A549 treated with AZD9567 at 1 μM for 4 hours (cell line): ENCODE results near the gene LRRIQ4. TPM values are rescaled to one million over a fixed set of nuclear protein-coding genes. Genes with fewer than 3 reads are reported as not detected.

Experiments
- total RNA-seq: library from RNA; stranded (reverse); fragments of 200-300 nt; extraction: Qiagen RNA extraction; gene quantifications from 5 replicates; pipeline ENCODE4 v1.2.3, GENCODE V29; 2022; ENCODE audit not compliant: insufficient read depth

Gene LRRIQ4
- total RNA-seq = not detected in 5 replicates

GRCh38 chr3:169812332-169813235, at the start of gene LRRIQ4, which contains the start of gene LRRC34:
TSS of gene LRRIQ4 (plus strand) at chr3:169812870. CDS start at chr3:169821922, 9,052 bp downstream.
TSS of gene LRRC34 (minus strand) at chr3:169812904. CDS start at chr3:169812548, 356 bp downstream.

GRCh38 chr3:169764882-169765612, 47.6 kb upstream of the LRRIQ4 start, which contains the start of gene TERC:
TSS of gene TERC (minus strand) at chr3:169765060.

GRCh38 chr3:169769287-169770181, 43.1 kb upstream of the LRRIQ4 start, which contains the start of gene ACTRT3:
TSS of gene ACTRT3 (minus strand) at chr3:169769561. CDS start at chr3:169769520, 41 bp downstream.

GRCh38 chr3:169772897-169773816, 39.5 kb upstream of the LRRIQ4 start, which contains the start of gene MYNN:
TSS of gene MYNN (plus strand) at chr3:169773396. CDS start at chr3:169774296, 900 bp downstream.

GRCh38 chr3:169869484-169870220, 57.0 kb downstream of the LRRIQ4 start, which contains the start of gene LRRC31:
TSS of gene LRRC31 (minus strand) at chr3:169869935. CDS start at chr3:169869807, 128 bp downstream.

Other genes with a start within 250 kb of the LRRIQ4 start
- 0.02 to 0.15 TPM in 2 of 5 replicates, not detected in the others for gene MECOM, start 149.2 kb upstream of the LRRIQ4 start, total RNA-seq
- 0.23 to 0.70 TPM in 2 of 5 replicates, not detected in the others for gene TERC, start 47.8 kb upstream of the LRRIQ4 start, total RNA-seq
- 2.0 to 3.0 TPM (median 2.5 TPM) in 5 replicates for gene ACTRT3, start 43.3 kb upstream of the LRRIQ4 start, total RNA-seq
- gene MYNN, start 39.5 kb upstream of the LRRIQ4 start, total RNA-seq = 9.4 to 13.8 TPM (median 9.9 TPM) in 5 replicates
- not detected in 5 replicates for gene LRRC34, start within 50 bp of the LRRIQ4 start, total RNA-seq
- gene LRRC31, start 57.1 kb downstream of the LRRIQ4 start, total RNA-seq = not detected in 5 replicates
- not detected in 5 replicates for gene SAMD7, start 98.7 kb downstream of the LRRIQ4 start, total RNA-seq
- 72.5 to 112 TPM (median 85.1 TPM) in 5 replicates for gene SEC62, start 153.9 kb downstream of the LRRIQ4 start, total RNA-seq
- 1.3 to 2.1 TPM (median 1.9 TPM) in 5 replicates for gene GPR160, start 225.1 kb downstream of the LRRIQ4 start, total RNA-seq